22Rv1 (cell line): ENCODE results near the gene CFAP410.
A peak's percentile ranks its signal among the peaks of the same experiment; 100 is the strongest.

Experiments used
- H3K27ac ChIP-seq: fragments of 450-650 bp; 2 replicates; pipeline ENCODE4 v1.5.1; 2017
- ZFX ChIP-seq: fragments of 450-650 bp; IDR thresholded peaks from 2 replicates; pipeline ENCODE4 v1.6.1; 2017; ENCODE audit warnings: antibody characterized with exemption, borderline replicate concordance
- TF ChIP-seq, protein P1 (sequence below): fragments of 450-650 bp; IDR thresholded peaks from 2 replicates; pipeline ENCODE4 v1.5.1; 2017; ENCODE audit warnings: mild to moderate bottlenecking

The CFAP410 gene

DNA sequence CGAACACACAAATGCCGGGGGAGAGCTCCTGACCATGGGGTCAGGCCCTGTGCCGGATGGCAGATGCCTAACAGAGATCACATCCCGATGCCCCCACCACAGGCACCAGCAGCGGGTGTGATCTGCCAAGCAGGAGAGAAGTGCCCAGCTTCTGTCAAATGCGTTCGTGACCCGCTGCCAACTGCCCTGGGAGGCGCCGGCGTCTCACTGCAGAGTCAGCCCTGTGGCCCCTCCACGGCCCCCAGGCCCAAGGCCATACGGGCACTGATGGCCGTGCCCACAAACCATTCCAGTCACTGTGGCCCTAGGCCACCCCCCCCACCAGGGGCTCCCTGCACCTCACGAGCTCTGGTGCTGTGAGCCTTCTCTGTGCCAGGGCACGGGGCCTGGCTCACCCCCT lies 8.0 kb downstream of the CFAP410 start:
- no peak overlapping the region for H3K27ac ChIP-seq
- no peak for TF ChIP-seq ZFX
- TF ChIP-seq, protein P1, sequence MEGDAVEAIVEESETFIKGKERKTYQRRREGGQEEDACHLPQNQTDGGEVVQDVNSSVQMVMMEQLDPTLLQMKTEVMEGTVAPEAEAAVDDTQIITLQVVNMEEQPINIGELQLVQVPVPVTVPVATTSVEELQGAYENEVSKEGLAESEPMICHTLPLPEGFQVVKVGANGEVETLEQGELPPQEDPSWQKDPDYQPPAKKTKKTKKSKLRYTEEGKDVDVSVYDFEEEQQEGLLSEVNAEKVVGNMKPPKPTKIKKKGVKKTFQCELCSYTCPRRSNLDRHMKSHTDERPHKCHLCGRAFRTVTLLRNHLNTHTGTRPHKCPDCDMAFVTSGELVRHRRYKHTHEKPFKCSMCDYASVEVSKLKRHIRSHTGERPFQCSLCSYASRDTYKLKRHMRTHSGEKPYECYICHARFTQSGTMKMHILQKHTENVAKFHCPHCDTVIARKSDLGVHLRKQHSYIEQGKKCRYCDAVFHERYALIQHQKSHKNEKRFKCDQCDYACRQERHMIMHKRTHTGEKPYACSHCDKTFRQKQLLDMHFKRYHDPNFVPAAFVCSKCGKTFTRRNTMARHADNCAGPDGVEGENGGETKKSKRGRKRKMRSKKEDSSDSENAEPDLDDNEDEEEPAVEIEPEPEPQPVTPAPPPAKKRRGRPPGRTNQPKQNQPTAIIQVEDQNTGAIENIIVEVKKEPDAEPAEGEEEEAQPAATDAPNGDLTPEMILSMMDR = no peak

GRCh38 chr21:44330698-44331097 lies 8.5 kb downstream of the CFAP410 start:
- TF ChIP-seq ZFX = no peak
- TF ChIP-seq, protein P1 = peak; percentile 40; the same call in 1 of the 2 replicates
- no peak overlapping the region for H3K27ac ChIP-seq

DNA sequence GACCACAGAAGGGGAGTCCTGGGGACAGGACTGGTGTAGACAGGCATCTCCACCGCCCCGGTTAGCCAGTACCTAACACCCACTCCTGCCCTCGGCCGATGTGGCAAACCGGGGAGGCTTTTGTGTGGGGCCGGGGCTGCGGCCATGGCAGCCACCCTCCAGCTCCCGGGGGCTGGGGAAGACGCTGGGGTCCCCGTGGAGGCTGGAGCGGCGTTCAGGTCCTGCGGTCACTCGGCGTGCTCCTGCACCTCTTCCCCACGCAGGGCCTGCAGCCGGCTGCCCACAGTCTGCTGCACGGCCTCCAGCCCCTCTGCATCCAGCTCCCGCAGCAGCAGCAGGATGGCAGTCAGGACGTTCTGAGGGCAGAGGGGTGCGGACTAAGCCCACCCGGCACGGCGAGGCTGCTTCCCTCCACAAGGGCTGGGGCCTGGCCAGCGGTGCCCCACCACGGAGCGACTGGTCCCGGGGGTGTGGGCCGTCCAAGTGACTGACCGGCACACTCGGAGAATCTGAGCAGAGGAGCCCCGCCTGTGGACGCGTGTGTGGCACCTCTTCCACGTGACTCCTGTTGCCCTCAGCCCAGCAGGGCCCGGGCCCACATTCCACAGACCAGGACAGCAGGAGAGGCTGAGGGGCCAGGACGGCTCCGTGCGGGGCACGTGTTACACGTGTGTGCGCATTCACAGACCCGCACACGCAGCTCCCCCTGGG lies 9.1 kb downstream of the CFAP410 start:
- TF ChIP-seq ZFX = no peak
- TF ChIP-seq, protein P1 = no peak
- no peak overlapping the region for H3K27ac ChIP-seq

DNA sequence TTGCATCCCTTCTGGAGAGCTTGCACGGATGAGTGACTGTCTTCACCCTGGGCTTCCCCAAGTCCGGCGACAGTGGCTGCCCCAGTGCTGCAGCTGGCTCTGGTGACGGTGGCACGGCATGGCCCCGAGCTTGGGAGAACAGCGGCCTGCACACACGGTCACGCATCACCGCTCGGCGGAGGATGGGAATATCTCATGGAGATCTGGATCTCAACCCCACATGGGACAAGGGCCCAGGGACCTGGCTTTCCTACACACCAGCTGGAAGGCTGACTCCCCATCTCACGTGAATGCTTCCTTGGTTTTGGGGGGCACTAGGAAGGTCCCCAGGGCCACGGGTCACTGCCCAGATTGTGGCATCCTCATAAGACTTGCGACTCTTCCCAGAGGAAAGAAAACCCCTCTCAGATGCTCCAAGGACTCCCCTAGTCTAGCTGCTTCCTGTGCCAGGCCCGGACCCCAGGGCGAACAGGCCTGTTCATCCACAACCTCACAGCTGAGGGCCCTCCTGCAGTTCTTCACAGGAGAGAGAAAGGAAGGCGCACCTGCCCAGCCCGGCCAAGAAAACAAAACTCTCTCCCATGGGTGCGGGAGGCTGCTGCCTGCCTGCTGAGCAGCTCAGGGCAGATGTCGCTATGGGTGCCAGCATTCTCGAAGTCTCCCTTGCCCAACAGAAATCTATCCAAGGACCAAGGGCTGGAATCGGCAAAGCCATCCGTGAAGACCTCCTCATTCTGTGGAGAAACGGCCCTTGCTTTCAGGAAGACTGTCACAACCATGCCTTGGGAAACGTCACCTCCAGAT lies 9.9 kb downstream of the CFAP410 start:
- H3K27ac ChIP-seq = no peak overlapping the region
- TF ChIP-seq ZFX = no peak
- TF ChIP-seq, protein P1 = no peak

DNA sequence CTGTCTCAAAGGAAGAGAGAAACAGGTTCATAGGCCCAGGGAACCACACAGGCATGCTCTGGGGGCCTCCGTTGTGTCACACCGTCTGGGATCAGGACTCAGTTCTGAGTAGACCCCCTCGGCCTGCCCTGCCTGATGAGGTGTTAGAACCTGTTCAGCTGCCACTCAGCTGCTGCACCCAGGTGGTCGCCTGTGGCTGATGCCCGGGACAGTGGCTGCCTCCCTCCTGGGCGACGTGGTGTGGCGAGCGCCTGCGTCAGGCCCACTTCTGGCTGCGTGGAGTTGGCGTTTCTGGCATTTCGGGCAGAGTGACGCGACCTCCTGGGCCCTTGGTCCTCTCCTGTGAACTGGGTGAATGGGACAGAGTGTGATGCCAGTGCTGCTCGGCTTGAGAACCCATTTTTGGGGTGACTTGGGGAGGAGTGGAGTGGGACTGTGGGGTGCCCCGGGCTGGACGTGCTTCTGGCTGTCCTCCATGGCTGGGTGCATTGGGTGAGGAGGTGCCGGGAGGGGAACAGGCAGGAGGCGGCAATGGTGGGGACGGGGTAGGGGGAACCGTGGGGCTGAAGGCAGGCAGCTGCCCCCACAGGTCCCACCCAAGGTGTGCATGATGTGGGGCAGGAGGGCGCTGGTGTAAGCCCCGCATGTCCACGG lies 10.8 kb downstream of the CFAP410 start:
- no peak for TF ChIP-seq ZFX
- TF ChIP-seq, protein P1 = no peak
- H3K27ac ChIP-seq = no peak overlapping the region

GRCh38 chr21:44327603-44327974 lies 11.6 kb downstream of the CFAP410 start:
- no peak for TF ChIP-seq ZFX
- TF ChIP-seq, protein P1 = no peak
- H3K27ac ChIP-seq = no peak overlapping the region
